H1 (cell line): ENCODE results near the gene ASTN2. TPM values are rescaled to one million over a fixed set of nuclear protein-coding genes. Genes with fewer than 3 reads are reported as not detected.

Source experiments
- CTCF ChIA-PET: fragments of 300-600 bp; sonication (Branson Sonifier 250); formaldehyde crosslinking; loops from one replicate; lab custom pipeline; 2021; ENCODE audit not compliant: partially characterized antibody; lab: Charles Lee
- POLR2A ChIA-PET: fragments of 300-600 bp; sonication (Branson Sonifier 250); formaldehyde crosslinking; loops from one replicate; lab custom pipeline; 2021; ENCODE audit warnings: inconsistent platforms; ENCODE audit not compliant: partially characterized antibody; lab: Charles Lee
- DNase-seq, 2 experiments: peaks; one replicate each; pipeline versions ENCODE4 v3.0.0 to v3.0.0-alpha.2; 2010 to 2022; ENCODE audit warnings: low spot score in 2 of 2, low read depth in 1 of 2, mixed read lengths in 1 of 2
- FAIRE-seq: peaks from 2 replicates; lab custom pipeline; 2011; peaks lifted over from hg19 to GRCh38; lab: Jason Lieb, UNC
- H2AFZ ChIP-seq: 2 replicates; pipeline ENCODE4 v1.8.1; 2012; ENCODE audit warnings: low read length, inconsistent platforms
- H2AK5ac ChIP-seq: 2 replicates; pipeline ENCODE4 v1.6.1; 2013; ENCODE audit warnings: low read depth, low read length
- H2BK120ac ChIP-seq: replicated peaks from 2 replicates; pipeline ENCODE3; 2013; ENCODE audit warnings: low read depth, low read length, inconsistent platforms
- H2BK12ac ChIP-seq: 2 replicates; pipeline ENCODE4 v1.6.1; 2013; ENCODE audit warnings: low read depth, low read length
- H2BK15ac ChIP-seq: 2 replicates; pipeline ENCODE4 v1.6.1; 2013; ENCODE audit warnings: low read length
- H2BK20ac ChIP-seq: 2 replicates; pipeline ENCODE4 v1.6.1; 2013; ENCODE audit warnings: low read length
- H2BK5ac ChIP-seq: 2 replicates; pipeline ENCODE4 v1.6.1; 2013; ENCODE audit warnings: low read depth, low read length
- H3K14ac ChIP-seq: 2 replicates; pipeline ENCODE4 v1.6.1; 2013; ENCODE audit warnings: inconsistent platforms; ENCODE audit not compliant: insufficient read length
- H3K18ac ChIP-seq: 2 replicates; pipeline ENCODE4 v1.6.1; 2013; ENCODE audit warnings: low read length; ENCODE audit errors: extremely low read depth
- H3K23ac ChIP-seq: 2 replicates; pipeline ENCODE4 v1.6.1; 2013; ENCODE audit warnings: inconsistent platforms; ENCODE audit not compliant: insufficient read length
- H3K23me2 ChIP-seq: 2 replicates; pipeline ENCODE4 v1.6.1; 2013; ENCODE audit warnings: low read depth, low read length
- H3K27ac ChIP-seq: 2 replicates; pipeline ENCODE4 v1.6.1; 2011; ENCODE audit warnings: low read depth, low read length, inconsistent platforms
- H3K27me3 ChIP-seq, 4 experiments: replicated peaks in 1 of 4; 1 replicate in 1 of 4; 2 replicates in 3 of 4; pipeline versions ENCODE4 v1.6.1 to v1.8.1; 2011 to 2013; ENCODE audit warnings: low read length in 3 of 4, mild to moderate bottlenecking in 3 of 4, inconsistent platforms in 2 of 4, mixed read lengths in 2 of 4, moderate library complexity in 1 of 4; ENCODE audit not compliant: control insufficient read depth in 3 of 4, insufficient read depth in 3 of 4; ENCODE audit errors: extremely low read depth in 1 of 4
- H3K36me3 ChIP-seq, 4 experiments: 2 replicates each; pipeline versions ENCODE4 v1.6.1 to v1.8.1; 2011 to 2013; ENCODE audit warnings: mild to moderate bottlenecking in 4 of 4, low read length in 3 of 4, moderate library complexity in 2 of 4, control low read depth in 1 of 4, inconsistent platforms in 1 of 4; ENCODE audit not compliant: insufficient read depth in 4 of 4, control insufficient read depth in 2 of 4
- H3K4ac ChIP-seq: replicated peaks from 2 replicates; pipeline ENCODE3; 2013; ENCODE audit warnings: low read length, low read depth, mixed read lengths, inconsistent platforms; ENCODE audit not compliant: insufficient read length
- H3K4me1 ChIP-seq, 4 experiments: replicated peaks in 1 of 4; 1 replicate in 1 of 4; 2 replicates in 3 of 4; pipeline versions ENCODE4 v1.6.1 to v1.8.1; 2011 to 2013; ENCODE audit warnings: low read length in 3 of 4, inconsistent platforms in 2 of 4, mixed read lengths in 1 of 4; ENCODE audit not compliant: insufficient read depth in 4 of 4, control insufficient read depth in 3 of 4
- H3K4me2 ChIP-seq, 2 experiments: 2 replicates each; pipeline versions ENCODE4 v1.6.1 to v1.8.1; 2011 to 2013; ENCODE audit warnings: low read depth in 2 of 2, low read length in 2 of 2, control low read depth in 1 of 2, inconsistent platforms in 1 of 2, mild to moderate bottlenecking in 1 of 2; ENCODE audit not compliant: insufficient read depth in 1 of 2
- H3K4me3 ChIP-seq, 4 experiments: fragments of 200-600, 300-600 bp in 1 of 4; sonication (generic), shearing (Covaris generic), sonication (Bioruptor Twin) in 1 of 4; 2 replicates each; pipeline versions ENCODE4 v1.5.1 to v1.8.1; 2011 to 2016; ENCODE audit warnings: low read length in 4 of 4, low read depth in 3 of 4, control low read depth in 2 of 4, inconsistent platforms in 2 of 4, mild to moderate bottlenecking in 2 of 4, mixed read lengths in 1 of 4, moderate library complexity in 1 of 4; ENCODE audit not compliant: insufficient read depth in 2 of 4; ENCODE audit errors: extremely low read depth in 1 of 4
- H3K56ac ChIP-seq: replicated peaks from 2 replicates; pipeline ENCODE3; 2013; ENCODE audit warnings: low read depth, mild to moderate bottlenecking, mixed read lengths, low read length, inconsistent platforms; ENCODE audit not compliant: insufficient read length
- H3K79me1 ChIP-seq: 2 replicates; pipeline ENCODE4 v1.6.1; 2013; ENCODE audit warnings: low read depth, low read length, control low read depth
- H3K79me2 ChIP-seq, 2 experiments: 2 replicates each; pipeline versions ENCODE4 v1.6.1 to v1.8.1; 2012 to 2013; ENCODE audit warnings: low read length in 2 of 2, mild to moderate bottlenecking in 2 of 2, inconsistent platforms in 1 of 2; ENCODE audit not compliant: insufficient read depth in 2 of 2, control insufficient read depth in 1 of 2
- H3K9ac ChIP-seq, 4 experiments: replicated peaks in 1 of 4; 1 replicate in 1 of 4; 2 replicates in 3 of 4; pipeline versions ENCODE4 v1.6.1 to v1.8.1; 2011 to 2013; ENCODE audit warnings: low read depth in 3 of 4, low read length in 3 of 4, control low read depth in 2 of 4, mild to moderate bottlenecking in 2 of 4, moderate library complexity in 2 of 4, inconsistent platforms in 1 of 4; ENCODE audit errors: extremely low read depth in 1 of 4
- H3K9me3 ChIP-seq, 2 experiments: 2 replicates each; pipeline versions ENCODE4 v1.6.1 to v1.8.1; 2012 to 2013; ENCODE audit warnings: mild to moderate bottlenecking in 2 of 2, moderate library complexity in 2 of 2, control low read depth in 1 of 2, inconsistent platforms in 1 of 2, low read depth in 1 of 2, low read length in 1 of 2, mixed read lengths in 1 of 2; ENCODE audit not compliant: insufficient read depth in 2 of 2
- H4K20me1 ChIP-seq, 2 experiments: replicated peaks in 1 of 2; 2 replicates each; pipeline versions ENCODE3 to v1.8.1; 2011 to 2013; ENCODE audit warnings: inconsistent platforms in 2 of 2, low read length in 2 of 2, mild to moderate bottlenecking in 1 of 2; ENCODE audit not compliant: insufficient read depth in 2 of 2, control insufficient read depth in 1 of 2
- H4K5ac ChIP-seq: 2 replicates; pipeline ENCODE4 v1.6.1; 2013; ENCODE audit warnings: low read length, low read depth, mixed read lengths, inconsistent platforms; ENCODE audit not compliant: insufficient read length
- H4K8ac ChIP-seq: 2 replicates; pipeline ENCODE4 v1.8.0; 2013; ENCODE audit warnings: mild to moderate bottlenecking, moderate library complexity, low read length, inconsistent platforms; ENCODE audit not compliant: insufficient read depth; ENCODE audit errors: extremely low read depth
- H4K91ac ChIP-seq: replicated peaks from 2 replicates; pipeline ENCODE3; 2013; ENCODE audit warnings: low read length, mixed read lengths, inconsistent platforms; ENCODE audit not compliant: insufficient read length
- CHD7 ChIP-seq: fragments of 300-600 bp; sonication (generic); IDR thresholded peaks from 2 replicates; pipeline ENCODE4 v1.7.1; 2012; ENCODE audit warnings: low read length, moderate library complexity, mild to moderate bottlenecking, inconsistent platforms; ENCODE audit not compliant: insufficient replicate concordance
- CREB1 ChIP-seq: IDR thresholded peaks from 2 replicates; pipeline ENCODE4 v1.6.1; 2012; ENCODE audit warnings: inconsistent platforms
- polyA plus RNA-seq, 7 experiments: library from polyadenylated mRNA; depleted of rRNA in 3 of 7; stranded (reverse) in 5 of 7; unstranded in 2 of 7; fragments of >200 nt in 5 of 7; fragments of 200-250 nt in 2 of 7; gene quantifications; 1 replicate in 5 of 7; 2 replicates in 1 of 7; 4 replicates in 1 of 7; pipeline versions ENCODE4 v1.2.1 to v1.2.3, GENCODE V29; 2011 to 2013; ENCODE audit warnings: missing spikeins in 2 of 7, mixed read lengths in 2 of 7
- total RNA-seq: library from RNA; stranded (reverse); fragmentation: NEBNext Ultra II Directional; extraction: Animal tissue kit (Norgen Biotek cat#: 25700); gene quantifications from 2 replicates; pipeline ENCODE4 v1.2.1, GENCODE V29; 2021

The ASTN2 gene
- total and polyA plus RNA-seq, 2 of the 8 experiments (the other 6 are each of a cell fraction or from before 2014, with no cell fraction given) = 8.2 to 13.7 TPM

GRCh38 chr9:116479967-116480366 lies 934.9 kb downstream of the ASTN2 start:
- FAIRE-seq = no peak
- POLR2A ChIA-PET = no interaction called here
- no peaks in the 10 kb centered on the region for H3K79me1 ChIP-seq
- TF ChIP-seq CREB1 = no peak
- TF ChIP-seq CHD7 = no peak

More at GRCh38 chr9:116479967-116480366, 934.9 kb downstream of the ASTN2 start:
- no peaks in the 10 kb centered on the region for H3K79me2 ChIP-seq
- H2BK120ac ChIP-seq = no peak overlapping the region
- no peaks in the 10 kb centered on the region for H3K9me3 ChIP-seq
- no peak overlapping the region for H3K23ac ChIP-seq
- no peak overlapping the region for H3K18ac ChIP-seq
- H3K4me3 ChIP-seq = no peak overlapping the region
- H2BK5ac ChIP-seq = no peak overlapping the region
- no peak overlapping the region for H3K56ac ChIP-seq
- H3K27ac ChIP-seq = no peak overlapping the region
- no peak overlapping the region for H2BK20ac ChIP-seq
- no peak overlapping the region for H3K9ac ChIP-seq
- no peaks in the 10 kb centered on the region for H3K27me3 ChIP-seq
- H3K23me2 ChIP-seq = no peaks in the 10 kb centered on the region
- H4K5ac ChIP-seq = no peak overlapping the region
- no peak overlapping the region for H3K14ac ChIP-seq
- H4K20me1 ChIP-seq = no peaks in the 10 kb centered on the region
- no peaks in the 10 kb centered on the region for H3K36me3 ChIP-seq
- no peak overlapping the region for H3K4me2 ChIP-seq
- no peak overlapping the region for H2BK12ac ChIP-seq
- H2BK15ac ChIP-seq = no peak overlapping the region
- CTCF ChIA-PET = interaction anchor here (0.7 to 0.8 kb wide), 2 partner anchors 11 to 767 kb away, joined by 3 read pairs; no protein-coding TSS in a partner anchor
- H3K4ac ChIP-seq = no peak overlapping the region
- peaks cover 0 to 13% (median 6%) of the 10 kb centered on the region in 4 experiments; a peak in 4 of 7 replicates for H3K4me1 ChIP-seq
- H2AK5ac ChIP-seq = no peak overlapping the region
- DNase-seq = no peak
- no peak overlapping the region for H4K91ac ChIP-seq
- no peak overlapping the region for H4K8ac ChIP-seq
- no peak overlapping the region for H2AFZ ChIP-seq
